Sigmoid colon (tissue), 4 donors: ENCODE results near the gene PDE6B.

ENCODE experiments used
- POLR2A ChIP-seq, 2 donors: fragments of 450-650 bp; IDR thresholded peaks; one replicate each; pipeline ENCODE4 v1.6.1; 2016; ENCODE audit warnings: antibody characterized with exemption in 2 of 2, mild to moderate bottlenecking in 2 of 2, moderate library complexity in 2 of 2
- POLR2AphosphoS5 ChIP-seq, 4 donors: sonication (generic); formaldehyde crosslinking; IDR thresholded peaks; one replicate each; pipeline ENCODE4 v1.6.1; 2017; ENCODE audit warnings: antibody characterized with exemption in 4 of 4
- TF ChIP-seq, protein P1 (sequence below), 4 experiments: fragments of 450-650 bp in 3 of 4; fragments of 200-600 bp in 1 of 4; IDR thresholded peaks; one replicate each; pipeline ENCODE4 v1.5.1; 2016 to 2019; ENCODE audit warnings: antibody characterized with exemption in 4 of 4, mild to moderate bottlenecking in 3 of 4, moderate library complexity in 2 of 4

DNA sequence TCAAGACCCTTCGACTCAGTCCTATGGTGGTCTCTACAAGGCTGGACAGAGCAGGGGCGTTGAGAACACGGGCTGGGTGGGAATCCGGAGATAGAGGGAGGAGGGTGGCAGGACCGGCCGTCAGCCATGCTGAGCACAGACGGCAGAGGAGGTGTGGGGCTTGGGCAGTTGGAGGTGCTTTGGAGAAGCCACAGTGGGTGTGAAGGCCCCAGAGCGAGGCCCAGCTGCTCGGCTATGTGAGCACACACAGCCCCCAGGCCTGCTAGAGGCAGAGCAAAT, 4.2 kb downstream of the PDE6B start:
- TF ChIP-seq, protein P1, sequence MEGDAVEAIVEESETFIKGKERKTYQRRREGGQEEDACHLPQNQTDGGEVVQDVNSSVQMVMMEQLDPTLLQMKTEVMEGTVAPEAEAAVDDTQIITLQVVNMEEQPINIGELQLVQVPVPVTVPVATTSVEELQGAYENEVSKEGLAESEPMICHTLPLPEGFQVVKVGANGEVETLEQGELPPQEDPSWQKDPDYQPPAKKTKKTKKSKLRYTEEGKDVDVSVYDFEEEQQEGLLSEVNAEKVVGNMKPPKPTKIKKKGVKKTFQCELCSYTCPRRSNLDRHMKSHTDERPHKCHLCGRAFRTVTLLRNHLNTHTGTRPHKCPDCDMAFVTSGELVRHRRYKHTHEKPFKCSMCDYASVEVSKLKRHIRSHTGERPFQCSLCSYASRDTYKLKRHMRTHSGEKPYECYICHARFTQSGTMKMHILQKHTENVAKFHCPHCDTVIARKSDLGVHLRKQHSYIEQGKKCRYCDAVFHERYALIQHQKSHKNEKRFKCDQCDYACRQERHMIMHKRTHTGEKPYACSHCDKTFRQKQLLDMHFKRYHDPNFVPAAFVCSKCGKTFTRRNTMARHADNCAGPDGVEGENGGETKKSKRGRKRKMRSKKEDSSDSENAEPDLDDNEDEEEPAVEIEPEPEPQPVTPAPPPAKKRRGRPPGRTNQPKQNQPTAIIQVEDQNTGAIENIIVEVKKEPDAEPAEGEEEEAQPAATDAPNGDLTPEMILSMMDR (IDR thresholded peaks at IDR 0.05) = no peak
- no peak for TF ChIP-seq POLR2A (IDR thresholded peaks at IDR 0.05)
- no peak for TF ChIP-seq POLR2AphosphoS5 (IDR thresholded peaks at IDR 0.05)
